Measurements from ENCODE around the gene TRPV3. TPM values are rescaled to one million over a fixed set of nuclear protein-coding genes. Genes with fewer than 3 reads are reported as not detected.
A peak's percentile ranks its signal among the peaks of the same experiment; 100 is the strongest.

Gene TRPV3
- total RNA-seq, 1 donor from 2014 or later = 0.08 TPM

DNA sequence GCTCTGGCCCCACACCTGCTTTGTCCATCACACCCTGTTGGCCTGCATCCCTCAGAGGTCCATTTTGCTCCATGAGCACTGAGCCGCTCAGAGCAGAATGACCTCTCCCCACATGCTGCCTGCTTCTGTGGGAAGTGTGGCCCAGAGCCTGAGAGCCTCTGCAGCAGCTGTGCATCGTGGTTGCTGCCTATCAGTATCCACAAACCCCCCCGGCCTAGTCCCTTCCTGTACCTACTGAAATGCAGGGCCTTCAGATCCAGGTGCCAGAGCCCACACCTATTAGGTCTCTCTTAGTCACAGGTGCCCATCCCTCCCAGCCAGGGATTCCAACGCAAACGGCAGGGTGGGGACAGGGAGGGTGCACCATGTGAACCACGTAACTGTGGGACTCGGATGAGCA is 16.6 kb upstream of the TRPV3 start:
- Mint-ChIP-seq H3K27ac (ENCODE audit: unreplicated experiment) (no peak overlapping the region), H3K4me3 (ENCODE audit: unreplicated experiment) (no peak overlapping the region), H3K9me3 (ENCODE audit: unreplicated experiment) (no peaks in the 10 kb centered on the region), H3K27me3 (ENCODE audit: unreplicated experiment) (no peaks in the 10 kb centered on the region), H3K4me1 (ENCODE audit: unreplicated experiment) (no peaks in the 10 kb centered on the region), H3K36me3 (ENCODE audit: unreplicated experiment) (peaks cover 12% of the 10 kb centered on the region)
- TF ChIP-seq, protein P1, sequence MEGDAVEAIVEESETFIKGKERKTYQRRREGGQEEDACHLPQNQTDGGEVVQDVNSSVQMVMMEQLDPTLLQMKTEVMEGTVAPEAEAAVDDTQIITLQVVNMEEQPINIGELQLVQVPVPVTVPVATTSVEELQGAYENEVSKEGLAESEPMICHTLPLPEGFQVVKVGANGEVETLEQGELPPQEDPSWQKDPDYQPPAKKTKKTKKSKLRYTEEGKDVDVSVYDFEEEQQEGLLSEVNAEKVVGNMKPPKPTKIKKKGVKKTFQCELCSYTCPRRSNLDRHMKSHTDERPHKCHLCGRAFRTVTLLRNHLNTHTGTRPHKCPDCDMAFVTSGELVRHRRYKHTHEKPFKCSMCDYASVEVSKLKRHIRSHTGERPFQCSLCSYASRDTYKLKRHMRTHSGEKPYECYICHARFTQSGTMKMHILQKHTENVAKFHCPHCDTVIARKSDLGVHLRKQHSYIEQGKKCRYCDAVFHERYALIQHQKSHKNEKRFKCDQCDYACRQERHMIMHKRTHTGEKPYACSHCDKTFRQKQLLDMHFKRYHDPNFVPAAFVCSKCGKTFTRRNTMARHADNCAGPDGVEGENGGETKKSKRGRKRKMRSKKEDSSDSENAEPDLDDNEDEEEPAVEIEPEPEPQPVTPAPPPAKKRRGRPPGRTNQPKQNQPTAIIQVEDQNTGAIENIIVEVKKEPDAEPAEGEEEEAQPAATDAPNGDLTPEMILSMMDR (IDR thresholded peaks at IDR 0.05) = no peak
- no peak for DNase-seq (ENCODE audit: extremely low spot score, unreplicated experiment)

DNA sequence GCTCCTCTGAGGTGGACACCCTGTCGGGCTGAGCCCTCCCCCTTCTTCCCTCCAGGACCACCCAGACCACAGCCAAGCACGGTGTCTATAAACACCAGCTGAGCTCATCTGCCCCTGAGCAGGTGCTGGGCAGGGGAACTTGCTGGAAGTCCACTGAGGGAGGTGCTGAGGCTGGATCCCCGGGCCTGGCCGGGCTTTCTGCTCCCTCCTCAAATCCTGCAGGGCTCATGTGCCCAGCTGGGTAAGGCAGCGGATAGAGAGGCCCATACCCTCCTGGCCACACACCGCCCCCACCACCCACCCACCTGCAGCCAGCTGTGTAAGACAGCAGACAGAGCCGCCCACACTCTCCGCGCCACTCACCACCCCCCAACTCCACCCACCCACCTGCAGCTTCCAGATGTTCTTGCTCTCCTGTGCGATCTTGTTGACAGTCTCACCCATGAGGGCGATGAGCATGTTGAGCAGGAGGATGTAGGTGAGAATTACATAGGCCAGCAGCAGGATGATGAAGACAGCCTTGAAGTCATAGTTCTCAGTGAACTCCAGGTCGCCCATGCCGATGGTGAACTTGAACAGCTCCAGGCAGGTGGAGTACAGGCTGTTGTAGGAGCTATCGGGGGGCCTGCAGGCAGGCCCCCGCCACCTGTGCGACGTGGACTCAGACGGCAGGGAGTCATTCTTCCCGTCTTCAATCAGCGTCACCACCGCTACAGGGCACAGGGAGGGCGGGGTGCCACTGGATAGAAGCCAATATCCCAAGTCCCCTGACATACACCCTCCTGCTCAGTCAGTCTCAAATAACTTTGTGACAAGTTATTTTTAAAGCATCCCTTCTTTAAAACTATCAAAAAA is 15.9 kb upstream of the TRPV3 start:
- TF ChIP-seq, protein P1 (IDR thresholded peaks at IDR 0.05) = no peak
- Mint-ChIP-seq H3K27ac (ENCODE audit: unreplicated experiment) (no peak overlapping the region), H3K9me3 (ENCODE audit: unreplicated experiment) (no peaks in the 10 kb centered on the region), H3K4me3 (ENCODE audit: unreplicated experiment) (no peak overlapping the region), H3K27me3 (ENCODE audit: unreplicated experiment) (no peaks in the 10 kb centered on the region), H3K36me3 (ENCODE audit: unreplicated experiment) (peaks cover 12% of the 10 kb centered on the region), H3K4me1 (ENCODE audit: unreplicated experiment) (no peaks in the 10 kb centered on the region)
- no peak for DNase-seq (ENCODE audit: extremely low spot score, unreplicated experiment)

DNA sequence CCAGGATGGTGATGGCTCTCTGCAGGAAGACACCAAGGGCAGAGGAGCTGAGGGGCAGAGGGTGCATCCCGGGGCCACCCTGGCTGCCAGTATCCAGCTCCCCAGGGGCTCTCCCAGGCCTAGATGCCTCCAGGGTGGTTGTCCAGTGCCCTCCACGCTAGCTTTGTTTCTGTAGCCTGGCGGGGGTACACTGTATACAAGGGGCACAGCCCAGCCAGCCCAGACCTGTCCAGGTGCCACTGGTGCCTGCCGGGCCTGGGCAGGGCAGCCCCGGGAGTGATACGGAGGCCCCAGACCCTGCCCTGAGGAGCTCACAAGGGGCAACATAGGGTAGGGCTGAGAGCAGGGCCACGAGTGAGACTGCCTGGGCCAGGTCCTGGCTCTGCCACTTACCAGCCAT is 14.6 kb upstream of the TRPV3 start:
- no peaks in the 10 kb centered on the region for H3K4me1 Mint-ChIP-seq (ENCODE audit: unreplicated experiment)
- H3K27me3 Mint-ChIP-seq (ENCODE audit: unreplicated experiment) = no peaks in the 10 kb centered on the region
- no peaks in the 10 kb centered on the region for H3K9me3 Mint-ChIP-seq (ENCODE audit: unreplicated experiment)
- TF ChIP-seq, protein P1 (IDR thresholded peaks at IDR 0.05) = no peak
- H3K27ac Mint-ChIP-seq (ENCODE audit: unreplicated experiment) = no peak overlapping the region
- H3K36me3 Mint-ChIP-seq (ENCODE audit: unreplicated experiment) = peaks cover 15% of the 10 kb centered on the region
- no peak overlapping the region for H3K4me3 Mint-ChIP-seq (ENCODE audit: unreplicated experiment)
- DNase-seq (ENCODE audit: extremely low spot score, unreplicated experiment) = no peak

DNA sequence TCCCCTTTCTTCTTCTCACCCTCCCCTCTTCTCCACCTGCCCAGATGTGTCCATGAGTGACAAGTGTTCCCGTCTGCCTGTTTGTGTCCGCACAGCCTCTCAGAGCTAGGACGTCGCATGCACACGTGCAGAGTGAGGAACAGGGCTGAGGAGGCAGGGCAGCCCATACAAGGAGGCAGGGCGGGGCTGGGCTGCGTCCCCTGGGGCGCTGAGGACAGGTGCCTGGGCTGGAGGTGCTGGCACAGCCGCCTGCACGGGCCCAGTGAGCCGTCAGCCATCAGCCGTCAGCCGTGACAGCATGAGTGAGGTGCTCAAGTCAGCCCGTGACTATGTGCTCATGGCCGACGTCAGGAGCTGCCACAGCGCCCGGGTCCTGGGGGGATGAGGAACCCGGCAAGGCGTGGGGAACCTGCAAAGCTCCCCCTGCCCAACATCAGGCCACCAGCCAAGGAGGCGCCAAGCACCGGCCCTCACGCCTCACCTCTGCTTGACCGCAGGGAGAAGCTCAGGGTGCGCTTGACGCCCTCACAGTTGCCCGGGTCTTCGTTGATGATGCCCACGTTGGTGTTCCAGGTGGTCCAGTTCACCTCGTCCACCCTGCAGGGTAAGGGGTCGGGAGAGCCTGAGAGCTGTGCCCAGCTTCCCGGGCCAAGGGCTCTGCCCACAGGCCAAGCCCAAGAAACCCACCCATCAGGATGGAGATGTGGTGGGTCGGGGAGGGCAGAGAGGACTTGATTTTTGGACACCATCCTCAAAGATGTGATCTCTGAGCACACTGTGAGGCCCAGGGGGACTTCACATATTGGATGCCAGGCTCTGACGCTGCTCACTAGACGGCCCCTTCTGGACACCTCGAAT is 13.7 kb upstream of the TRPV3 start:
- TF ChIP-seq, protein P1 (IDR thresholded peaks at IDR 0.05) = no peak
- Mint-ChIP-seq H3K4me3 (ENCODE audit: unreplicated experiment) (no peak overlapping the region), H3K36me3 (ENCODE audit: unreplicated experiment) (peaks cover 13% of the 10 kb centered on the region), H3K27ac (ENCODE audit: unreplicated experiment) (no peak overlapping the region), H3K4me1 (ENCODE audit: unreplicated experiment) (no peaks in the 10 kb centered on the region), H3K27me3 (ENCODE audit: unreplicated experiment) (no peaks in the 10 kb centered on the region), H3K9me3 (ENCODE audit: unreplicated experiment) (no peaks in the 10 kb centered on the region)
- peak; percentile 83 for DNase-seq (ENCODE audit: extremely low spot score, unreplicated experiment)

All from osteocyte (in vitro differentiated cells).